ENCODE data around the gene ANKRD55. TPM values are rescaled to one million over a fixed set of nuclear protein-coding genes. Genes with fewer than 3 reads are reported as not detected.
A peak's percentile ranks its signal among the peaks of the same experiment; 100 is the strongest.

The ANKRD55 gene
- total and polyA plus RNA-seq, 9 donors = 0.05 to 0.25 (median 0.23) TPM; not detected in 6

DNA sequence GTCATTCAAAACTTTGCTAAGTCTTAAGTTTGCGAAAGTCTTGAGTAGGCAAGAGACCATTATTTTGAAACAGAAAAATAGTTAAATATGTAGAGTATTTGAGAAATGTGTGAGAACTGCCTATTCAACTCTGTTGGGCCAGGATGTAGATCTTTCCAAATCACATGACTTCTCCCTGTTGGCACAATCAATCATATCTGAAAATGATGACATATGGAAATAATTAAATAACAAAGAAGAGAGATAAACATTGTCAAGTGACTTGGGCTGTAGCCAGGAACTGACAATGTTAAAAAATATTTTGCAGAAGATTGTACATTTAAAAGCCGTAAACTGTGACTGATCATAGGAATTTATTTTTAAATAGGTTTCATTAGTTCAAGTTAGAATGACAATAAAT, 133.8 kb downstream of the ANKRD55 start:
- TF ChIP-seq, protein P1, sequence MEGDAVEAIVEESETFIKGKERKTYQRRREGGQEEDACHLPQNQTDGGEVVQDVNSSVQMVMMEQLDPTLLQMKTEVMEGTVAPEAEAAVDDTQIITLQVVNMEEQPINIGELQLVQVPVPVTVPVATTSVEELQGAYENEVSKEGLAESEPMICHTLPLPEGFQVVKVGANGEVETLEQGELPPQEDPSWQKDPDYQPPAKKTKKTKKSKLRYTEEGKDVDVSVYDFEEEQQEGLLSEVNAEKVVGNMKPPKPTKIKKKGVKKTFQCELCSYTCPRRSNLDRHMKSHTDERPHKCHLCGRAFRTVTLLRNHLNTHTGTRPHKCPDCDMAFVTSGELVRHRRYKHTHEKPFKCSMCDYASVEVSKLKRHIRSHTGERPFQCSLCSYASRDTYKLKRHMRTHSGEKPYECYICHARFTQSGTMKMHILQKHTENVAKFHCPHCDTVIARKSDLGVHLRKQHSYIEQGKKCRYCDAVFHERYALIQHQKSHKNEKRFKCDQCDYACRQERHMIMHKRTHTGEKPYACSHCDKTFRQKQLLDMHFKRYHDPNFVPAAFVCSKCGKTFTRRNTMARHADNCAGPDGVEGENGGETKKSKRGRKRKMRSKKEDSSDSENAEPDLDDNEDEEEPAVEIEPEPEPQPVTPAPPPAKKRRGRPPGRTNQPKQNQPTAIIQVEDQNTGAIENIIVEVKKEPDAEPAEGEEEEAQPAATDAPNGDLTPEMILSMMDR (IDR thresholded peaks at IDR 0.05) = no peak
- TF ChIP-seq EP300 (IDR thresholded peaks at IDR 0.05) (no peak), POLR2A (IDR thresholded peaks at IDR 0.05) (no peak)
- Histone ChIP-seq H3K4me1 (ENCODE audit: insufficient read depth) (peaks cover 3% of the 10 kb centered on the region), H3K27me3 (no peaks in the 10 kb centered on the region), H3K4me3 (no peak overlapping the region), H3K27ac (peak overlapping the region in 1 of 2 donors; percentile 16), H3K9me3 (no peaks in the 10 kb centered on the region), H3K36me3 (no peaks in the 10 kb centered on the region)
- intact Hi-C loops (cut with DNase I) = no loop called here
- WGBS, 3 donors = 14 to 27% (median 15%) methylated on average over 2 of the region's 2 CpGs
- DNase-seq = no peak

DNA sequence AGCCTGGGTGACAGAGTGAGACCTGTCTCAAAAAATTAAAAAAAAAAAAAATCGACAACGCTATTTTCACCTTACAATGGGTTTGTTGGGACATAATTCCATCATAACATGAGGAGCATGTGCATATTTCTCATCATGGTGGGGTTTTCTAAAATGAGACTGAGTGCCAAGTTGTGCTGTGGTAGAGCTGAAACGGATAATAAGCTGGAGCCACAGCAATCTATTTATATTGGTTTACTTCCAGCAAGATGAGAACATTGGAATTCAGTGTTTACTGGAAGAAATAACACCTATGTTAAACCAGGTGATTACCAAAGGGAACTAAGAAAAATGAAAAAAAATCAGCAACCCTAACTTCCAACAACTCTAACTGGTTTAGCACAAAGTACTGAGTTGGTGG, 136.1 kb downstream of the ANKRD55 start:
- Histone ChIP-seq H3K36me3 (no peaks in the 10 kb centered on the region), H3K9me3 (no peaks in the 10 kb centered on the region), H3K4me1 (ENCODE audit: insufficient read depth) (peaks cover 3% of the 10 kb centered on the region), H3K4me3 (no peak overlapping the region), H3K27me3 (no peaks in the 10 kb centered on the region), H3K27ac (no peak overlapping the region)
- intact Hi-C loops (cut with DNase I) = no loop called here
- TF ChIP-seq EP300 (IDR thresholded peaks at IDR 0.05) (no peak), POLR2A (IDR thresholded peaks at IDR 0.05) (no peak)
- TF ChIP-seq, protein P1 (IDR thresholded peaks at IDR 0.05) = no peak
- WGBS, 3 donors = 80 to 85% (median 81%) methylated on average over 3 of the region's 3 CpGs
- DNase-seq = no peak

DNA sequence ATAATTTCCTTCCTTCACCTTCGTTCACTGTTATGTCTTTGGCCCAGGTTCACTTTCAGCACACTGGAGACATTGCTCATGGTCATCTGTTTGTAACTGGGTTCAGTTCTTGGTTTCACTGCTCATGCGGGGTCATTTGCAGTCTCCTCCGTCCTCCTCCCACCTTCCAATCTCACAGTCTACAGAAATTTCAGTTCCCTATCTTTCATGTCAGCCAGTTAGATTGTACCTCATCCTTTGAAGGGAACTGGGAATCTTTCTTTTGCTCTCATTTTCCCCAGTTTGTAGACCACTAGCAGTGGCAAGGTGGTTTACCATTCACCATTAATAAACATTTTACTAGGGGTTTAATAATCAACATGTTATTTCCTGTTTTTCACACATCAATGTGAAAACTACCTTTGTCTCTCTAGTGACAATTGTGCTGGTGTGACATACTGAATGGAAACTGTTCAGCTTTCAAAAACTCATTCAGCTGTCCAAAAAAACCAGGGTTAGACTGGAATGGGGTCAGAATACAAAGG, 137.5 kb downstream of the ANKRD55 start:
- H3K36me3 ChIP-seq = no peaks in the 10 kb centered on the region
- intact Hi-C loops (cut with DNase I) = no loop called here
- no peak overlapping the region for H3K27ac ChIP-seq
- no peak overlapping the region for H3K4me3 ChIP-seq
- TF ChIP-seq EP300 (IDR thresholded peaks at IDR 0.05) = no peak
- TF ChIP-seq, protein P1 (IDR thresholded peaks at IDR 0.05) = no peak
- TF ChIP-seq POLR2A (IDR thresholded peaks at IDR 0.05) = no peak
- no peaks in the 10 kb centered on the region for H3K27me3 ChIP-seq
- DNase-seq = no peak
- WGBS, 3 donors = 89 to 99% (median 91%) methylated on average over 3 of the region's 3 CpGs
- H3K4me1 ChIP-seq (ENCODE audit: insufficient read depth) = peaks cover 3% of the 10 kb centered on the region
- H3K9me3 ChIP-seq = no peaks in the 10 kb centered on the region

DNA sequence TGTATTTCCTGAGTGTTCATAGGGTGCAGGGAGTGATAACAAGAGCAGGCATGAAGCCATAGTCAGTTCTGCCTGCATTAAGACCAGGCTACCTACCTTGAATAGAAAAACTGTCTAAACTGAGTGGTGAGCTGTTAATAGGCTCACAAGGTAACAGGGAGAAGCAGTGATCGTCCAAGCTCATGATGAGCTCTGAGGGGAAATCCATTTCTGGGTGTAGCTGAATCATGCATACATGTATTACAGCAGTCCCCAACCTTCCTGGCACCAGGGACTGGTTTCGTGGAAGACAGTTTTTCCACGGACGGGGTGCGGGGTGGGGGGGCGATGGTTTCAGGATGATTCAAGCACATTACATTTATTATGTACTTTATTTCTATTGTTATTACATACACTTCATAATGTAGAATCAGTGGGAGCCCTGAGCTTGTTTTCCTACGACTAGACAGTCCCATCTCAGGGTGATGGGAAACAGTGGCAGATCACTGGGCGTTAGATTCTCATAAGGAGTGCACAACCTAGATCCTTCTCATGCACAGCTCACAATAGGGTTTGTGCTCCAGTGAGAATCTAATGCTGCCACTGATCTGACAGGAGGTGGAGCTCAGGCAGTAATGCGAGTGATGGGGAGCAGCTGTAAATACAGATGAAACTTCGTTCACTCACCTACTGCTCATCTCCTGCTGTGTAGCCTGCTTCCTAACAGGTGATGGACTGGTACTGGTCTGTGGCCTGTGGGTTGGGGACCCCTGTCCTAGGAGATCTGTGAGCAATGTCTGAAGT, 138.4 kb downstream of the ANKRD55 start:
- H3K4me1 ChIP-seq (ENCODE audit: insufficient read depth) = peaks cover 1% of the 10 kb centered on the region
- H3K36me3 ChIP-seq = no peaks in the 10 kb centered on the region
- no peak for DNase-seq
- no peak overlapping the region for H3K4me3 ChIP-seq
- WGBS, 3 donors = 94 to 97% (median 95%) methylated on average over 10 of the region's 10 CpGs
- H3K27me3 ChIP-seq = no peaks in the 10 kb centered on the region
- intact Hi-C loops (cut with DNase I) = no loop called here
- H3K9me3 ChIP-seq = no peaks in the 10 kb centered on the region
- no peak overlapping the region for H3K27ac ChIP-seq
- TF ChIP-seq EP300 (IDR thresholded peaks at IDR 0.05) (no peak), POLR2A (IDR thresholded peaks at IDR 0.05) (no peak)
- TF ChIP-seq, protein P1 (IDR thresholded peaks at IDR 0.05) = no peak
